GM19455 (cell line): ENCODE measurements around the gene FMN1.
"Not testable (repeated sequence)": the region's sequence is repeated elsewhere in the genome, so short reads cannot be mapped to it uniquely, and the experiment has no call there.

Source experiments
- ATAC-seq: cut with Tn5 transposase; IDR thresholded peaks from one replicate; pipeline ENCODE4 v1.9.1; 2021; ENCODE audit not compliant: unreplicated experiment

FMN1 gene

DNA sequence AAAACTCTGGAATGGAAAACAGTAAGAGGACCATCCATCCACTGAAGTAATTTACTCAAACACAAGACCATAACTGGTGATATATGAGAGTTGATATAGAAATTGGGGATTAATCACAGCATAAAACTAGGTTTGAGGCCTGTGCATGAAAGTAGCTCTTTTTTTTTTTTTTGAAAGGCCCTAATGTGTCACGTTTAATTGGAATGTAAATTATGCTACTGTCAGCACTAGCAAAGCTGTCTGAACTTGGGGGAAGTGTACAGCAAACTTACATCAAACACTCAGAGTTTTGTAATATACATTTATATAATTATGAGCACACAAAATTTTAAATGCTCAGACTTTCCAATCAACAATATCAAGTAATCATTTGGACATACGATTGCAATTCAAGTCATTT, 322.6 kb downstream of the FMN1 start:
- no peak for ATAC-seq

DNA sequence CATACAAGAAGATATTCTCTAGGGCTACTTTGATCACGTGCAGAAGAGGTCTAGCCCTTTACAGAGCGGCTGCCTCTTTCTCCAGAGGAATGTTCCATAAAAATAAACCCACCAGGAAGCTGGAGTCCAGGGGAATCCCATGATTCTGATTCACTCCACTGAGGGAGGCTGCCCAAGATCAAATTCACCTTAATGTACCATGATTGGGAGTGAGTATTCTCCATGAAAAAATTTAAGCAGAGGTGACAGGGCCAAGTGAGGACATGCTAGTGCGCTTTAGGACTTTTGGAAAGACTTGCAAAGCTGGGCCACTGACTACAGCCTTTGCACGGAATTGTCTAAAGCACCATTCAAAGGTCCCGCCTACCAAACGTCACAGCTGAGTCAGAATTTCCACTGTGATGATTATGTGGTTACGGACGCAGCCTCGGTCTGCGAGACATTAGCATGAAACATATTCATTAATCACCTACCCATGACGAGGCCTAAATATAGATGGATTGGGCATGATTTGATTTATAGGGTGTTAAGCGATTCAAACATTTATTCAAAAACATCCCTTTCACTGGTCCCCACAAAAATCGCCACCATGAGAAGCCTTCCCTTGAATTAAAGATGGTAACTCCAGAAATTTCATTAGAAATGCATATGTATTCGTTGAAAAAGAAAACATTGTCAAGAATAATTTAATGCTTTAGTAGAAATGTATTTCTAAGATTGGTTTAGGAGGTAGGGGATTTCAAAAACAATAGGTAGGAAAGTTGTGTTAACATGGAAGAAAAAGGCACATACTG, 324.1 kb downstream of the FMN1 start:
- no peak for ATAC-seq

DNA sequence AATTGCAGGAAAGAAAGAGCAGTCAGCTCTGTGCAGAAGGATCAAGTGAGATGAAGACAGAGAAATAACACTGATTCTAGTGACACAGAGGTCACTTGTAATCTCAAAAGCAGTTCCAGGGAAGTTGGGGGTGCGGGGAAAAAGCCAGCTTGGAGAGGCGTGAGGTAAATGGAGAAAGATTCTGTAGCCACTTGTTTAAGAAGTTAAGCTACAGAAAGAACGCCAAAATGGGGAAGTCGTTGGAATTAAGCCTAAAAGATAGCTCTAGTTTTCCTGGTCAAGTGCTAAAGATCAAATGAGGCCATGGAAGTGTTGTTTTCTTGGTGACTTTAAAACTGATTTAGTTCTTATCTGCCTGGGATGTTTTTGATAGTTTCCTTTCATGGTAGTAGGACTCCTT, 324.7 kb downstream of the FMN1 start:
- no peak for ATAC-seq

DNA sequence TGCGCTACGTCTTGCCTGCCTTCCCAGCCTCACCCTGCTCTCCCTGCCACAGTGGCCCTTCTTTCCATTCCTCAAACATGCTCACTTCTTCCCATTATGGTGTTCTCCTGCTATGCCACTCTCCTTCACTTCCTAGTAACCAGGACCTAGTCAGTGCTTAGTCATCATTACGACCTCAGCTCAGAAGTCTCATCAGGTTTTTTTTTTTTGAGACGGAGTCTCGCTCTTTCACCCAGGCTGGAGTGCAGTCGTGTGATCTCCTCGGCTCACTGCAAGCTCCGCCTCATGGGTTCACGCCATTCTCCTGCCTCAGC, 327.2 kb downstream of the FMN1 start:
- no peak for ATAC-seq

DNA sequence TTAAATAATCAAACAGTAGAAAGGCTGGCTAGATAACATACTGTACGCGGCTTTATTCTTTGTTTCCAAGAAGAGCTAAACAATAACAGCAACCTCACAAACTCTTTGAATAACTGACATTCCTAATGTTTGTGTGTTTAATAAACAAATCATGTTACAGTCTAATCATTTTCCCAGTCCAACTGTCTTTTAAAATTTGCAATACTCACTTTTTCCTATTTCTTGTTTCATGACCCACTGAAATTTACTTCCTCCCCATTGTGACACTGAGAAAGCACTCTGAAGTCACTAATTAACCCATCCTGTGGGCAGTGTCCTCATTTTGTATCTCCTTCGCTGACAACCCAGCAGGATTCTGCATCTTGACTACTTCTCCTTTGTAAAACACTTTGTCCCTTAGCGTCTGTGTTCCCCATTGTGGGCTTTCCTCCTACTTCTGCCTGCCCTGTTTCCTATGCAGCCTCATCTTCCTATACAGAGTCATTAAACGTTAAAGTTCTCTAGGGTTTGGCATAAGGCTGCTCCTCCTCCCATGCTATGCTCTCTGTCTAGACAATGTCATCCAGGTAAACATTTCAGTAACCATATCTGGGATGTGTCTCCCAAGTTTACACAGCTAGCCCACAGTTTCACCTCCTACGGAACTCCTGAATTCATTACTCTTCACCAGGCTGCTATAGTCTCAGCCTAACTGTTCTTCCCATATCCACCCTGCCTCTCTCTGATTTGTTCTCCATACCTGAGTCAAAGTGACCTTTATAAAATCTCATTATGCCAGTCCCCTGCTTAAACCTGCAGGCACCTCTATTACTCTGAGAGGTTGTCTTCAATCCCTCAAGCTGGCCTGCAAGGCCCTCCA, 327.8 kb downstream of the FMN1 start:
- ATAC-seq: no peak

DNA sequence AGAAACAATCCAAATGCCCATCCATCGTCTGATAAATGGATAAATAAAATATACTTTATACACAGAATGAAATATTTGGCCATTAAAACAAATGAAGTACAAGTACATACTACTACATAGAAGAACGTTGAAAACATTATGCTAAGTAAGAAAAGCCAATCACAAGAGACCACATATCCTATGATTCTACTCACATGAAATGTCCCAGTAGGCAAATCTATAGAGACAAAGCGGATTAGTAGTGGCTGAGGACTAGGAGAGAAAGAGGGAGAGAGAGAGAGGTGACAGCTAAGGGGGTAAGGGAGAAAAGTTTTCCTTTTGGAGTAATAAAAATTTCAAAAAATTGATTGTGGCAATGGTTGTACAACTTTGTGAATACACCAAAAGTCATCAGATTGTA, 329.7 kb downstream of the FMN1 start:
- no peak for ATAC-seq

DNA sequence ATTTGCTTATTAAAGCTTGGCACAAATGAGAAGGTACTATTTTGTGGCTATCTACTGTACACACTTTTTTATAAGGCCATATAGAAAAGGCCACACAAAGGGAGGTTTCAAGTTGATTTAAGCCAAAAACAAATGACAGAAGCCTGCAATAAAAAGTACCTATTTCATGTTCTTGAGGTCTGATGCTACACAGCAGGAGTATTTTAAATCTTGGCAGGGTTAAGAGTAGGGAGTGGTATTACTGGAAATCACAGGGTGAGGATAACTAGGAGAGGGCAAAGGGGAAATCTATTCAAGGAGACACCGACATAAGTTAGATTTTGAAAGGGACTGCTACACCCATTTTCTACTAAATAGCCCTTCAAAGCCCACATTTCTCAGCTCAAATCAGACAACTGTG, 330.5 kb downstream of the FMN1 start:
- no peak for ATAC-seq

DNA sequence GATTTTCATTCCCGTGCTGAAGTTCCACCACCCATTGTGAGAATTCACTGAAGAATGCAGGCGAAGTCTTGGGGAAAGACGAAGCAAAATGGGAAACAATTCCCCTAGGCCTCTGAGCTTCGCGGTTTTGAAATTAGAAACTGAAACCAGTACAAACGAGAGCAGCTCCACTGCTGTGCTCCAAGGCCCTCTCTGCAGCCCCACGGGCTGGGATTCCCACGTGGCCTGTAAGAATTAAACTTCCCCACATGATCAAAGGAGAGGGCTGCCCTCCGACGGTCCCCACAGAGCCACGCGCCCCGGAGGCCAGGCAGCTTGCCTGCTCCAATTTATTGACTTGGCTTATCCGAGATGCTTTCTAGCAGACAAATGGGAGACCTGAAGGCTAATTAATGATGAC, 332.8 kb downstream of the FMN1 start:
- no peak for ATAC-seq

DNA sequence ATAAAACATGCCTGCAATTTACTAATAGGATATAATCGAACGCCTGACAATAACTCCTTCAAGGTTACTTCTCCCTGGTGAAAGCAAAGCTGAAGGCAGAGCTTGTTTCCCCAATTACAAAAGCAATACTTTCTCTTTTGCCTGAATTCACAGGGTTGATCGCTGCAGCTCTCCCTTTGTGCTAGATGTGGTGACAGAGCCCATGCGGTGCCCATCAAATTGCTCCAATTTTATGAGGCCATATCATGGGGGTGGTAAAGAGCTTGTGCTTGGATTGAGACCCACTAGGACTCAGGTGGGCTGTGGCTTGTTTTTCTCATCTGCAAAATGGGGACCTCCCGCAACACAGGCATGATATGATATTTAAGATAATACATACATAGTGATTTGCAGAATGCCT, 333.3 kb downstream of the FMN1 start:
- ATAC-seq: no peak

DNA sequence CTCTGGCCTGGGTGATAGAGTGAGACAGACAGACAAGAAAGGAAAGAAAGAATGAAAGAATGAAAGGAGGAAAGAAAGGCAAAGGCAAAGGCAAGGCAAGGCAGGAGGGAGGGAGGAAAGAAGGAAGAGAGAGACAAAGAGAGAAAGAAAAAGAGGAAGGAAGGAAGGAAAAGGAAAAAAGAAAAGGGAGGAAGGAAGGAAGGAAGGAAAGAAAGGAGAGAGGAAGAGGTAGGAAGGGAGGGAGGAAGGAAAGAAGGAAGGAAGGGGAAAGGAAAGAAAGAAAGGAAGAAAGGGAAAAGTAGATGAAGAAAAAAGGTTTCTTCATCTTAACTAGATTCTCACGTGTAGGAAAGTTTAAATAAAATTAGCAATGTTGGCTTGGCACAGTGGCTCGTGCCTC, 334.5 kb downstream of the FMN1 start:
- no peak for ATAC-seq

DNA sequence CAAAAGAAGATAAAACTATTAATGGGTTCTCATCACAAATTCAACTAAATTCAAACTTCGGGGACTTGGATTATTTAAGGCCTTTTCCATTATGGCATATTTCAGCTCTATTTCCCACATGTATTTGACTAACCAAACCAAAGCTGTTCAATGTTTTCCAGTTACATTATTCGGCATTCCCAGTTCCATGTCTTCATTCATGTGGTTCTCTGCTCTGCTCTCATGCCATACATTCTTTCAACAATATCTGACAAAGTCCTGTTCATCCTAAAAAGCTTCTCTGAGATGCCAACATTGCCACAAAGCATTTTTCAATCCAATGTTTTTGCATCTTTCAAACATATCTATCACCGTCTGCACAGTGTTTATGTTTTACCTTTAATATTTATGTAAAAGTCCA, 335.3 kb downstream of the FMN1 start:
- ATAC-seq: no peak

DNA sequence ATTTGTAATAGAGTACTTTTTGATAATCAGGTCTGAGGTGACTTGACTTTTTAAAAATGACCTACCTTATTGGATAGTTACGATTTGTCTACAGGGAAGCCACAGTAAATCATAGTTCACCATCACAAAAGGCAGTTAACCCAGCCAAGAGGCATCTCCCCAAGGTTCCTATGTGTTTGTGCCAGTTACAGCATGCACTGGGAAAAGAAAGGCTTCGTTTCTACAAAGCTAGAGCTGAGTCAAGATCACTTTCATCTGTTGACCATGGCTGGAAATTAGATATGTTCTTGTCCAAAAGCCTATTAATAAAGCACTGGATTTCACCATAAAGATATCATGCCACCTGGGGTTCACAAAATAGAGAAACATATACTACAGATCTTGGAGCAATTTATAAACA, 336.8 kb downstream of the FMN1 start:
- ATAC-seq: no peak

DNA sequence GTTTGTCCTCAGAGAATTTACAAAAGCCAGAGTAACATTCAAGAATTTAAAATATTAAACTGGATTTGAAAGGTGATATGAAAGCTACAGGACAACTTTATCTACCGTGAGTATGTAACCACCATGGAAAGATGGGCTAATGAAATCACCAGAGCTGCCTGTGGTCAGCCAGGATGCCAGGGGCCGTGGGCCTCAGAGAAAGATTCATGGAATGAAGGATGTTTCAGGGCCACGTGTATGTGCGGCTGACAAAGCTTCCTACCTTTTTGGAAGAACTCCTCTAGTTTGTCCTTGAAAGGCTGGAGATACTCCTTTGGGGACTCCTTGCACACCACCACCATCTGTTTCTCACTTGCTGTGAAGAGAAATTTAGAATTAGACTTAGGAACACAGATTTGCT, 337.8 kb downstream of the FMN1 start:
- no peak for ATAC-seq

DNA sequence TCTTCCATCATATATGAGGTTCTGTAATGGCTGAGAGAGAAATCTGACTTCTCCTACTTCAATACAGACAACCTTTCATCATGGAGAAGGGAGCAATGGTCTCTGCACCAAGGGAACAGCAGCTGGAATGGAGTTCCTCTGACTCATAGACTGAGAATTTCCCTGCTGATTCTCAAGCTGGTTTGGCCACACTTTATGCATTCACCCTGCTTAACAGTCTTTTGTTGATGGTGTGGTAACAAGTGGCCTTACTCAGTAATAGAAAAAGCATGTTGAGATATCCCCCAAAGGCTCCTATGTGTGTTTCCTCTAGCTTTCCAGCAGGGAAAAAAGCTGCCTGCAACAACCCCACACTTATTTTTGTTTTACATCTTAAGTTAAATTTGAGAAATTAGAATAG, 338.6 kb downstream of the FMN1 start:
- ATAC-seq: no peak

DNA sequence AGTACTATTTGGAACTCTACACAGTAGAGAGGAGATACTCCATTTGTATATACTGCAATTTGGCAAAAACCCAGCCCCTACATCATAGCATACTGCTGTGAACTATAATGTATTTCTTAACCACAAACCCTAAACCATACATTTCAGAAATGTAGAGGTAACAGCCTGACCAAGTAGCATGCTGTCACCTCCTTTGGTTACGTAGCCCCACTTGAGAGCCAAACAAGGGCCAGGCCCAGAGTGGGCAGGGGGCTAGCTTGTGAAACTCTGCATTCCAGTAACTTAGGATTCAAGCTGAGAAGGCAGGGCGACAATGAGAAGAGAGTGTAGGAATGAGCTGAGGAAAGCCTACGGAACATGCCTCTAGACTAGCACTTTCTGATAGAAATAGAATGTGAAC, 340.9 kb downstream of the FMN1 start:
- ATAC-seq: no peak

DNA sequence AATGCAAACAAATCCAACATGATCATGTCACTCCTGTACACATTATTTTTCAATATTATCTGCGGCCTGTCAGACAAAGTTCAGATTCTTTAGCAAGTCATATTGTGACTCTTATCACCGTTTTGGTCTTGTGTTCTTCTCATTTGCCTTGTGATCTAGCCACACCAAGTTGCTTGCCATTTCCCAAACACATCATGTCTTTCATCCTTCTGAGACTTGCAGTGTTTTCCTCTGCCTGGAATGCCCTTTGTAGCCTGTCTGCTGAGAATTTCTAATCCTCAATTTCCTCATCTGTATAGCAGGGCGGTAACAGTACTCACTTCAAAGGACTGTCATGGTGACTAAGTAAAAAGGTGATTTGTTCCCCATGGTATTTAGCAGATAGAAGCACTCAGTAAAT, 341.7 kb downstream of the FMN1 start:
- ATAC-seq: no peak

DNA sequence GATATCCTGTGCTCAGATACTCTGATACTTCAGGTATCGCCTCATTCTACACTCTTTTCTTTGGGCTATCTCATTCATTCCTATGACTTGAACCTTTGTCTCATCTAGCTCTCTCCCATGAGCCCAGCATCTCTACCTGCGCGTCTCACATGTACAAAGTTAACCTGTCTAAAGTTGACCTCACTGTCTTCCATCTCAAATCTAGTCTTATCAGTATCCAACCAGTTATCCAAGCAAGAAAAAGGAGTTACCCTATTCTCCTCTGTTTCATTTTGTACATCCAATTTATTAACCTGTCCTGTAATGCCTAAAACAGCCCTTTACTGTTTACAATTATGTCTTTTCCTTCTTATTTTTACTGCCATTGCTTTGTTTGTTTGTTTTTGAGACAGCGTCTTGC, 342.5 kb downstream of the FMN1 start:
- no peak for ATAC-seq

DNA sequence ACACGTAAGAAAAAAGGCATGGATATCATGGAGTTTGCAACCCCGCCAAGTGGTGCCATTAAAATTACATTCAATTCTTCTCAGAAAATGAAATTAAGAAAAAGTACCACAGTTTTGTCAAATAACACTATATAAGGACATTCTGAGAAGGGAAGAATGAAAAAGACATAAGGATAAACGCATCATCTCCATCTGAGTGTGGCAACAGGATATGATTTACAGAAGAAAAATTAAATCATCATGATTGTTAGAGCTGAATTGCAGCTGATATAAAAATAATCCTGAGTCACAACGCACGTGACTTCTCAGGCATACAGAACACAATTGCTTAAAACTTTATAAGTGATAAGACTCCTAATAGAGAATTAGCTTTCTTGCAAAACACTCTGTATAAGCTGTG, 342.9 kb downstream of the FMN1 start:
- no peak for ATAC-seq

DNA sequence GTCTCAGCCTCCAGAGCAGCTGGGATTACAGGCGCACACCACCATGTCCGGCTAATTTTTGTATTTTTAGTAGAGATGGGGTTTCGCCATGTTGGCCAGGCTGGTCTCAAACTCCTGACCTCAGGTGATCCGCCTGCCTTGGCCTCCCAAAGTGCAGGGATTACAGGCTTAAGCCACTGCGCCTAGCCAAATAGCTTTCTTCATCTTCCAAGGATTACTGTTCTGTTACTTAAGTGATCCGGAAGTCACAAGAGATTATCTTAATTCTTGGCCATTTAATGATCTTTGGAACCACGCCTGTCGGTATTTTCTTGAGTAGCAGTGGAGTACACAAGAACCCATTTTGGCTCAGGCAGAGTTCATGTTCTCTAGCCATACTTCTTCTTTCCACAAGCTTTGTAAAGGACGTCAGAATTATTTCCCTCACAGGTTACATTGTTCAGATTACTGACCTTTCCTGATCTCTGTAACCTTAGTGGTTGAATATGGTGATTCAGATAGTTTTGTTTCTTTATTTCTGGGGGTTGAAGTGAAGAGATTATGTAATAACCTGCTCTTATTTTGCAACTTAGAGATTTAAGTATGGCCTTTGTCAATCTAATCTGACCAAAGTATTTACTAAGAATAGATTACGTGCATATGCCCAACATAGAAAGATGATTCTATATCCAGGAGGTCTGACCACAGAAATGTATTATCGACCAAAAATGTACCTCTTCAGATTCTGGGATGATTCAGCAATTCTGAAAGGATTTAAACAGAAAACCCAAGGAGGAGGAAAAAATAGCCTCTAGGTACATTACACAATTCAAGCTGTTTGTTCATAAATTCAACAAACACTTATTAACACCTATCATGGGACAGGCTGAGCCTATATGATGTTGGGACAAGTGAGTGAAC, 344.5 kb downstream of the FMN1 start:
- ATAC-seq: no peak

DNA sequence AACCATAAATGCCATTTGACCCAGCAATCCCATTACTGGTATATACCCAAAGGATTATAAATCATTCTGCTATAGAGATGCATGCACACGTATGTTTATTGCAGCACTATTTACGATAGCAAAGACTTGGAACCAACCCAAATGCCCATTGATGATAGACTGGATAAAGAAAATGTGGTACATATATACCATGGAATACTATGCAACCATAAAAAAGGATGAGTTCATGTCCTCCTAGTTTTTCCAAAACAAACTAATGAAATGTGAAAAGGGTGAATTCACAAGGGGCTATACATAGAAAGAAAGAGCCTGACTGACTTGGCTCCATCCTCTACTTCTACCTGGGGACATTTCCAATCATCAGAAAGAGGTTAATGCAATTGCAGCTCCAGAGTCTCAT, 347.8 kb downstream of the FMN1 start:
- not testable (repeated sequence) for ATAC-seq

DNA sequence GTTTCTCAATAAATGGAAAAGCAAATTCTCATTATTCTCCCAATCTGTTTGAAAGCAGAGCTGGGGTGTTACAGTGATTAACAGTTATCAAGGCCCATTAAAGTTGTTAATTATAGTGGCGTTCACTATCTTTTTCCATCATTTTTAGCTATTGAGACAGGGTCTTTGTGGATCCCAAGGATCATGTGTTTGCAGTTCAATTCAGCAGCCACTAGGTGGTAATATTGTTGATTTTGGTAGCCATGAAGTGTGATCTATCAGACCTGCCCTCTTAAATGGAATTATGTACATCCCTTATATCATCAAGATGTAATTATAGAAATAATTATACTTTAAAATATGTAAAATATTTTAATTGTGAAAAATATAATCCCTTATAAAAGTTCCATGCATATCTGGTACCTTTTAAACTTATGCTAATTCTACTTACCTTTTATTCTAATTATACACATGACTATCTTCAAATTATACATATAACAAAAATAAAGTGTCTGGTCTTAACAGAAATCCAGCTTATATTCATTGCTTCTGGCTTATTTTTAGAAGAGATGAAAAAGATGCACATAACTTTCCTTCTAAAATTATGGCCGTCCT, 350.3 kb downstream of the FMN1 start:
- ATAC-seq: no peak
